NCI-H2107 treated with DMSO at 0.1 percent for 48 hours (cell line): ENCODE results near the gene LYPD1.

Experiments
- DNase-seq: peaks from one replicate; lab custom pipeline; 2025; ENCODE audit not compliant: unreplicated experiment; lab: John Stamatoyannopoulos, UW

The LYPD1 gene

GRCh38 chr2:132599556-132599955 is 70.4 kb downstream of the LYPD1 start:
- no peak for DNase-seq

GRCh38 chr2:132598536-132598935 is 71.5 kb downstream of the LYPD1 start:
- no peak for DNase-seq

- no peak for DNase-seq
Measured at GRCh38 chr2:132597831-132598230, 72.2 kb downstream of the LYPD1 start.

GRCh38 chr2:132597166-132597565 is 72.8 kb downstream of the LYPD1 start:
- no peak for DNase-seq

GRCh38 chr2:132595693-132596092 is 74.3 kb downstream of the LYPD1 start:
- no peak for DNase-seq

- DNase-seq: no peak
Measured at GRCh38 chr2:132595186-132595585, 74.8 kb downstream of the LYPD1 start.
